Jurkat, Clone E6-1 (cell line): ENCODE data around the gene CCDC190. TPM values are rescaled to one million over a fixed set of nuclear protein-coding genes. Genes with fewer than 3 reads are reported as not detected.

Experiments
- DNase-seq: peaks from one replicate; pipeline ENCODE4 v3.0.0-alpha.2; 2011; ENCODE audit warnings: low read depth, low spot score
- H3K4me3 ChIP-seq: 2 replicates; pipeline ENCODE4 v1.5.1; 2011; ENCODE audit warnings: mild to moderate bottlenecking, low read length, control low read depth, moderate library complexity
- polyA plus RNA-seq: library from polyadenylated mRNA; unstranded; fragments of >200 nt; gene quantifications from one replicate; pipeline ENCODE4 v1.2.1, GENCODE V29; 2012; ENCODE audit warnings: missing spikeins; ENCODE audit not compliant: insufficient read length, insufficient read depth

Gene CCDC190, protein sequence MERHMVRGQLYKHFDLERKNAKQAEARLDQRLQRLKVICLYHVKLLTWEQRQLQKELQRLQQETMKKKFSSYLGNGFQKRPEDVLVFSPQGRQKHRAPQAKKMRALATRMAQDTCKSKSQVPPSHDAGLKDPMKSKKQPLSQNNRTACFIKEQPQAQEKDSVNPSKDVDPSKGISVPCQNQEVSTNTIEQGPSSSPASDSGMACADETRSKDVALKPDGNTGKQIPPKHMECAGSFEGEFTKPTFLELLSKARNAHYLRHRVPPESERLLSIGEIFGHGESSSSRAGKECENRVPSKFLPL
- polyA plus RNA-seq, result not detected

DNA sequence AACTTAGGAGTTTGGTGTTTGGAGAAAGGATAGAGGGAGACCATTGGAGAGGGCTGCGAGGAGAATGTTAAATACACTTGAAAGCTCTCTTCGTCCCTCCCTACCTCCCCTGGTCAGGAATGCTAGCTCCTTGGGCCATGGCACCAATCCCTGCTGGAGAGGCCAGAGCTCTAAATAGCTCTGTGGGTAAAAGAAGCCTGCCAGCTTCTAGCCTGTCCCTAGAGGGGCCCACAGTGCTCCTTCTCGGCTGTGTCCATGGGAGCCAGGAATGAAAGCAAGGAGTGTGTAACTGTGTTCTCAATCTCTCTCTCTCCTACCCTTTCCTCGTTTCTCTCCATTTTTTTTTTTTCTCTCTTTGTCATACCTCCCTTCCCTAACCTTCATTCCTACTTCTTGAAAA is at the start of gene CCDC190:
TSS of gene CCDC190 (minus strand) at position 75 of the 400 bp plus-strand sequence. CDS start 1,529 bp downstream, outside the sequence.
- no peak for DNase-seq
- H3K4me3 ChIP-seq, result no peak within 1 kb of the TSS

DNA sequence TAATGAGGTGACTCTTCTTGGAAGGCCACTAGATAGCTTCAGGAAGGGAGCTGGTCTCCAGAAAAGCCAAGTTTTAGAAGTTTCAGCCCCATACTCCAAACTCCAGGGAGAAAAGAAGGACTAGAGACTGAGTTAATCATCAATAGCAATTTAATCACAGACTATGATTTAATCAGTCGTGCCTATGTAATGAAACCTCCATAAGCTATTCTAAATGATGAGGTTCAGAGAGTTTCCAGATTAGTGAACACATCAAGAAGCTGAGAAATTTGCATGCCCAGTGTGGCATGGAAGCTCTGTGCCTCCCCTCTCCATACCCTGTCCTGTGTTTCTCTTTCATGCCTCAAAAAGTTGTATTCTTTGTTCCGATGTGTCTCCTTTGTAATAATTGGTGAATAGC is 49.2 kb upstream of the CCDC190 start:
- DNase-seq, result no peak
- no peak overlapping the region for H3K4me3 ChIP-seq

DNA sequence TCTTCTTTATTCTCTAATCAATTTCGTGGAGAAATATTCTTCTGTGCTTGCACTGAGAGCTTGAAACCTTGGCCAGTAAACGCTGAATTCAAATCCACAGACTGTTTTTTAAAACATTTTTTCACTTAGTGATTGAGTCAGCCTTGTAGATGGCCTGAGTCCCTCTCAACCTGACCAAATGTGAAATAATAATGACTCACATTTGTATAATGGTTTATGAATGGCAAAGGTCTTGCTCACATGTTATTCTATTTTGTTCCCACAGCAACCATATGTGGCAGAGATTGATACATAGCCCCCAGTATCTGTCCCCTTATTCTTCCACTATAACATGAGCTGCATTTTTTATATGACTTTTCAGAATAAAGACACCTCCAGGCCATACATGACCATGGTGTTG is 47.8 kb upstream of the CCDC190 start:
- no peak for DNase-seq
- no peak overlapping the region for H3K4me3 ChIP-seq

DNA sequence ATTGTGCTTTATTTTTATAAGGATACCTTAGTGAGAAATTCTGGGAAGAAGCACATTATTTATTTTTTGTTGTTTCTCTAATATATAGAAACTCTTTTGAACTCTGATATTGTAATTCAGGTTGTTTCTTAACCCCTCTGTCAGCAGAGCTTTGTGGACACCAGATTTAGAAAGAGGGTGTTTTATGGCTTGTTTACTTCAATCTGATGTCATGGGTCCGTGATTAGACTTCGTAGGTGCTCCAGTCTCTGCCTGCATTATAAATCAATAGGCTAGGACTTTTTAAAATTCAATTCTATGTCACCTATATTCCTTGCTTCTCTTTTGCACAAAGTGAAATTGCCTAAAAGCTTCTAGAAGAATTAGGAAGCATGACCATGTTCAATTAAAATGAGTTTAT is 47.3 kb upstream of the CCDC190 start:
- H3K4me3 ChIP-seq, result no peak overlapping the region
- no peak for DNase-seq

DNA sequence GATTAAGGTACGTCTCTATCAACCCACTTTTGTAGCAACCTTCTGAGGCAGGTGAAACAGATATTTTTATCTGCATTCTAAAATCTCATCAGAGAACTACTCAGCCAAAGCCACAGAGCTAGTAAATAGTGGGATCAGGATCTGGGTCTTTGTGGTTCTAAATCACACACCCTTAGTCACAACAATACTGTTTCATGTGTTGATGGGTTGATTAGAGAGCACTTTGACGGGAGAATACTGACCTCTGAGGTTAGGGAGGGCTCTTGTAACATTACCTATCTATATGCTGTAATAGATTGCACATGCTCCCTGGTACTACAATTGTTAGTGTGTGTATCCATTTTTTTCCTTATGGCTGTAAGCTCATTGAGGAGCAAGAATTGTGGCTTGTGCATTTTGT is 45.5 kb upstream of the CCDC190 start:
- no peak for DNase-seq
- H3K4me3 ChIP-seq, result no peak overlapping the region

DNA sequence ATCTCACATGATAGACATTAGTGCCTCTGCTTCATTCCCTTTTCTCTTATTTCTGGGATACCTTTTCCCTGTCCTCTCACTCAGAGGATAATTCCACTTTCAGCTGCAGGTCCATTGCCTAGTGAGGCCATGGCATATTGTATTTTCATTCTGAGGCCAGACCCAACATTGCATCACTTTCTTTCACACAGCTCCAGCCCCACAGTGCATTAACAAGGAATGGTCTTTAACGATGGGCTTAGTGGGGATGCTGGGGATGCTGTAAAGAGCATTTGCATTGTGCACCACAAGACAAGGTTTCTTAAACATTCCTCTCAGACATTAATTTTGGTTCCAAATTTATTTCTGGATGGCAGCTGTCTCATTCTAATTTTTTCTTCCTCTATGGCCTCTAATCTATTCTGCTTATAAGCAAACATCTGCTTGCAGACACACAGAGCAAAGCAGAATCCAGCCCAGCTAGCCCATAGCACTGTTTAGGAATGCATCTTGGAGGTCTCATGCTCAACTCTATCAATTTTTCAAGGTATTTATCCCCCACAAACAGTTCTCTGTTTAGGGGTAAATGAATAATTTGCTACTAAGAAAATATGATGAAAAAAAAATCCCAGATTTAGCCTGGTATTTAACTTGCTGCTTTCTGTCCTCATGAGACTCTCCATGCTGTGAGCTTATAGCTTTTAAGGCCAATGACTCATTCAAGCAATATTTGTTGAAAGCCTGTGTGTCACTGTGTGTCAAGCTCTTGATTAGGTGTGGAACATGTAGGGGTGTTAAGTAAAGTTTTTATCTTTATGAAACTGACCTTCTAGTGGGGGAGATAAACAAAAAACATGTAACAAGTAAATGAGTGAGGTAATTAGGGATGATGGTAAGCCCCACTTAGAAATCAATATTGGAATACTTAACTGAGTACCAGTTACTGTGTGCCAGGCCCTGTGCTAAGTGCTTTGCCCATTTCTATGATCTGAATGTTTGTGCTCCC is 44.5 kb upstream of the CCDC190 start:
- DNase-seq, result no peak
- no peak overlapping the region for H3K4me3 ChIP-seq

DNA sequence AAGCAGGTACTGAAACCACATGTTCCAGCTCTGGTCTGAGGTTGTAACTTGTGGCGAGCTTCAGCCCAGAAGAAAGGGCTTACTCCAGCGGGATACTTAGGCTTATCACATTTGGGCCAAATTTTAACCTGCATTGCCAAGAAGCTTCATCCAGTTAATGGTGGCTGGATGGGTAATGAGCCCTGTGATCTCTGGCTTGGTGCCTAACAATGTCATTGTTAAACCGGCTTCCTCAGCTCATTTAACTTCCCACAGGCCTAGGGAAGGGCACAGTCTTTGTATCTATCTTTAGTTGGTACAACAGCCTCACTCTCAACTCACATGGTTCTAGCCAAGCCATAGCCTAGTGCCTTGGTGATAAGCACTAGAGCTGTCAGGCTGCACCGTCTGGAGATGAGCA is 43.6 kb upstream of the CCDC190 start:
- H3K4me3 ChIP-seq, result no peak overlapping the region
- no peak for DNase-seq

DNA sequence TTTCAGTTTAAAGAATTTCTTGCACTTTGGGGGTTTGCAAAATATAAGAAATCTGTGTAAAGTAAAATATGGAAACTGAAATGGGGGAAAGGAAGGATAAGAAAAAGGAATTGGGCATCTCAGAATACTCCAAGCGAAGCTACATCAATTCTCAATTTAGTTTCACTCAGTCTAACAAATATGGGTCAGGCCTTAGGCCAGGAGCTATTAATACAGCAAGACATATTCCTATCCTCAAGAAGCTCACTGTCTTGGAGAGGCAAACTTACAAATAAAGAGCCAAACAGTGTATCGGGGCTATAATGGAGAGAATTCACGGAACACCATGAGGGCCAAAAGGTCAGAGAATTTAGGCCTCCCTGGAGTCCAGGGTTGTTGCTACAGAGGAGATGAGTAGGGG is 43.0 kb upstream of the CCDC190 start:
- H3K4me3 ChIP-seq, result no peak overlapping the region
- DNase-seq, result no peak

DNA sequence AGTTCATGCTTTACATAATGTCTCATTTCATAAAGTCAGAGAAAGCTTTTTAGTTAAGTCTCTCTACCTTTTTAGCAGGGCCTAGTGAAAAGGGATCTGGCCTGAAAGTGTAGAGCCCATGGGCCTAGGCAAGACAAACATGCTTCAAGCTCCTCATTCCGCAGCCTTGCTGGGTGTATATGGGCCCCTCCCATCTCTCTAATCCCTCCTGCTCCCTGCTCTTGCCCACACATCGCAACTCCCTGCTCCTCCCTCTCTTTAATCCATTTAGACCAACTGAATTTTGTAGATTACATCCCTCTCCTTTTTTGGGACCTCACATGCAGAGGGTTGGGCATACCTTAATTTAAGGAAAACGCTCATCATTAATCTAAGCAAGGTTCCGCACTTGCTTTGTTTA is 42.3 kb upstream of the CCDC190 start:
- no peak for DNase-seq
- H3K4me3 ChIP-seq, result no peak overlapping the region

DNA sequence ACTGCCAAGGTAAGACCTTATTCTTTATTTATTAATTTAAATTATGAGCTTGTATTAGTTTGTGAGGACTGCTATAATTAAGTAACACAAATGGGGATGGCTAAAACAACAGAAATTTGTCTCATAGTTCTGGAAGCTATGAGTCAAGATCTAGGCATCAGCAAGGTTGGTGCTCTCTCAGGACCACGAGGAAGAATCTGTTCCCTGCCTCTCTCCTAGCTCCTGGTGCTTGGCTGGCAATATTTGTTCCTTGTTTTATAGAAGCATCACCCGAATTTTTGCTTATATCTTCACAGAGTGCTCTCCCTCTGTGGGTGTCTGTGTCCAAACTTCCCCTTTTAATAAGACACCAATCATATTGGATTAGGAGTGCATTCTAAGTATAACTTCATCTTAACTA is 41.4 kb upstream of the CCDC190 start:
- no peak overlapping the region for H3K4me3 ChIP-seq
- no peak for DNase-seq

DNA sequence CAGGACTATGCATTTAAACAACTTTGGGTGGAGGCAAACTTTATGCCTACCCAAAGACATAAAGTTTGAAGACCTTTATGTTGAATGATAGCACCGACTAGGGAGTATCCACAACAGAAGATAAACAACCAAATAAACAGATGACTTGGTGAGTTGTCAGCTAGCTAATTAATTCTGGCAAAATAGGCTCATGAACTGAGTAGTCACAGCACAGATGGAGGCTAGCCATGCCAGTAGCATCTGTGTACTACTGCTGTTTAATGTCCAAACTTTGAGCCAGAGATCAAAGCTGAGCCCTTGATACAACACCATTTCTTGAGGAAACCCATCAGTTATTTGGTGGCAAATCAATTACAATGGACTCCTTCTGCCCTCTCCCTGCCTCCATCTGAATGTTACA is 40.3 kb upstream of the CCDC190 start:
- DNase-seq, result no peak

DNA sequence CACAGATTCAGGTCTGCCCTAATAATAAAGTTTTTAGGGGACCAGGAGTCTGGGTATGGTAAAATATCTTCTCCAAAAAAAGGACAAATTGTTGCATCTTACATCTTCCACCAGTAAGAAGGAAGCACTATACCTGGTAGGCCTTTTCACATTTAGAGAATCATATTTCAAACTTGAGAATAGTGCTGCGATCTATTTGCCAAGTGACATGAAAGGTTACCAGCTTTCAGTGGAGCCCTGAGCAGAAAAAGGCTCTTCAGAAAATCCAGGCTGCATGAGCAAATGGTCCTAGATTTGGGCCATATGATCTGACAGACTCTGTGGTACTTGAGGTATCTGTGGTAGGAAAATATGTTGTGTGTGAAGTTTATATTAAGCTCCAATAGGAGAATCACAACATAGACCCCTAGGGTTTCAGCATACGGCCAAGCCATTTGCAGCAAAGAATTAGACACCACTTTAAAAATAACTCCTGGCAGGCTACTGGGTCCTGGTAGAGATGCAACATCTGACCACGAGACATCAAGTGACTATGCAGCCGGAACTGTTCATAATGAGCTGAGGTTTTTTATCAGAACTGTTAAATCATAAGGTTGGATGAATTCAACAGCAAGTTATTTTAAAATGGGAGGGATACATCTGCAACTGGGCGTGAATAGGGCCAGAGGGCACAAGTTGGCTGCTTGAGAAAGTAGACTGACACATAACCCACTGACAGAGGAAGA is 38.6 kb upstream of the CCDC190 start:
- no peak for DNase-seq

More for the DNA sequence above, 40.3 kb upstream of the CCDC190 start:
- no peak overlapping the region for H3K4me3 ChIP-seq

DNA sequence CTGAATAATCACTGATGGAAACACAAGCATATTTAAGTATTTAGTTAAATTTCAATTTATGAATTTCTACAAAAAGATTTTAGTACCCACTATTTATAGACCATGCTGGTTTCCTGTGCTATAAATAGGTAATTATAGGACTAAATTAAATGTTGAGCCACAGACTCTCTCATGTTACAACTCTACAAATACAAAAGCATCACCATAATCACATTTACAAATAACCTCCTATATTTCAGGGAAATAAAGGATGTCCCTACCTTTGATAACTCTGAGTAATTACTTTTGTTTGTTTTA is 32.6 kb upstream of the CCDC190 start:
- DNase-seq, result no peak
- H3K4me3 ChIP-seq, result no peak overlapping the region

More for the DNA sequence above, 38.6 kb upstream of the CCDC190 start:
- H3K4me3 ChIP-seq, result no peak overlapping the region

DNA sequence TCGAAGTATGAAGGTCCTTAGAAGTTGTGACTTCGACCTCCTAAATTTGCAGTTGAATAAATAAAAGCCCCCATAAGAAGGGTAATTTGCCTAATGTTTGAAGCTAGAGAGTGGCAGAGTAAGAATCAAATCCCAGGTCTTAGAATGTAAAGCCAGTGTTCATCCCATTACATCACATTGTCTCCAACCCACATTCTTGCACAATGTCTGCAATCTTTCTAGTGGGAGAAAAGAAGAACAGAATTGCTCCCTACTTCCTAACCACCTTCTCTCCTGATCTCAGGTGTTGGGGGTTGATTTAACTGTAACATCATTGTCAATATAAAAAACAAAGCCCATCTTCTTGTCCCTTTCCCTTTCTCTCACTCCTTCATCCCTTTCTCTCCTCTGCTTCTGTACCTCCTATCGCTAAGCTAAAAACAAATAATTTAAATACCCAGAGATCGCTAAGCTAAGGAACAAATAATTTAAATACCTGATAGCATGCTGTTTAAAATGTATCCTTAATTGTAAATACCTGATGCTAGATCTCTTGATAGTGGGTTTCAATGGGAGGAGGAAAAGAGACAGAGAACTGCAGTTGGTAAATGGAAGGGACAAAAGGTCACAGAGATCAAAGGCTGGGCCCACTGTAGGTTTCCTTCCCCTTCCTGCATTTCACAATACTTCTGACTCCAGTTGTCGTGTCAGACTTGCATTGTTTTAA is 32.1 kb upstream of the CCDC190 start:
- no peak for DNase-seq
- H3K4me3 ChIP-seq, result no peak overlapping the region

DNA sequence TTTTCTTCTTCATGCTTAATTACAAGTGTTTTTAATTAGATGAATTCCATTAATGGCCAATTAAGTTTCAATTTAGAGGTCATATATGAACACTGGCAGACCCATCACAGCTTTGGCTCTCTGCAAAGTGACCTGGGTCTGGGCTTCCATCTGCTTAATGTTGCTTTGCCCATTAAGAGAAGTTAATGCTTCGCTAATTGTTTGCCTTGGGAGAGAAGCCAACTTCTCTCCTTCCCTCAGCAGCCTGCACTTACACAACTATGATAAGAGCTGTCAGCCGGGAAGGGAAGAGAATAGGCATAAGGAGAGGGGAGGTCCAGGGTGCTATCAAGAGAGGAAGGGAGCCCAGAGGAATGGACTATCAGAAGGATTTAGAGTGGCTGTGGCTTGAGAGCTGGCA is 29.0 kb upstream of the CCDC190 start:
- H3K4me3 ChIP-seq, result no peak overlapping the region
- no peak for DNase-seq

DNA sequence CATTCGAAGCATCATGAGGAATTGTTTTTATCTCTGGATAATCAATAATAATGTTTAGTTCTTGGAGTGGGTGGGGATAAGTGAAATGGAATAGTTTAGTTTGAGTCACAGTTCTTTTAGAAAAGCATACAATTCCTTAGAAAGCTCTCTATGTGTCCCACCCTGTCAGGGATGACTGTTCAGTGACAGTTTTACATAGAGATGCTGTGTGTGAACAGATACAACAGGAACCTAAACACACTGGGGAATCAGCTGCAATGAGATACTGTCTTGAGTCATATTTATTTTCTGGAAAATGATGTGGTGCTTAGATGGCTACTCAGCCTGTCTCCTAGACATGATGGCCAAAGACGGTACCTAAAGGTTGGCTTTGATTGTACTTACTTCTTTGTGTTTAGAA is 25.7 kb upstream of the CCDC190 start:
- no peak overlapping the region for H3K4me3 ChIP-seq
- no peak for DNase-seq

DNA sequence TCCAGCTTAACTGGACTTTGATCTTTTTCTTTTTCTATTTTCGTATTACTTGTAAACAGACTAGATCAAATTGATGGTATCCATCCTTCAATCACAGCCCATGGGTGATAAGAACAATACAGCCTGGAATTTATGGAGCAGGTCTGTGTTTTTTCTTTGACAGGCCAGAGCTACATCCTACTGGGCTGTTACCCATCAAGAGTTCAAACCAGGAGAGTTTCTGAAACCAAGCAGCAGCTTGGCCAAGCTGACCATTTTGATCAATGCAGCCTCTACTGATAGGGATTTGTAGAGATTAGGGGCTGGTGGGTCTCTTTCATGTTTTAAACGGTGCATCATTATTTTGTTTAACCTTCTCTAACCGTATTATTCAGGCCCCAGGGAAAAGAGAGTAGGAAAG is 24.3 kb upstream of the CCDC190 start:
- no peak for DNase-seq
- no peak overlapping the region for H3K4me3 ChIP-seq

DNA sequence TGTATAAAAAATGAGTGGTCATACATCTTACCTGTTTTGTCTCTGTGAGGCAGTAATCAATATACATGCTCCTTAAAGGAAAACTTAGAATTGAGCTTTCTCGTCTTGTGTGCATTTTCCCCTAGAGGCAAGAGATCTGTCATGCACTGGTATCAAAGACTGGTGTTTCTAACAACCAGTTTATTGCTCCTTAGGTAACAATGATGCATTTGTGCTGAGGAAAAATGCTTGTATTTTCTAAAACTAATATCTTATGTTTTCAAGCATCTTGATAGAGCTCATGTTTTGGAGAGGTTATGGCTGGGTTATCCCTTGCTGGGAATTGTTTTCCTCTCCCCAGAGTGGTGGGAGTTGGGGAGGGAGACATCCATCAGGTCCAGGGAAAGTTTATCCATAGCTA is 23.9 kb upstream of the CCDC190 start:
- H3K4me3 ChIP-seq, result no peak overlapping the region
- no peak for DNase-seq

DNA sequence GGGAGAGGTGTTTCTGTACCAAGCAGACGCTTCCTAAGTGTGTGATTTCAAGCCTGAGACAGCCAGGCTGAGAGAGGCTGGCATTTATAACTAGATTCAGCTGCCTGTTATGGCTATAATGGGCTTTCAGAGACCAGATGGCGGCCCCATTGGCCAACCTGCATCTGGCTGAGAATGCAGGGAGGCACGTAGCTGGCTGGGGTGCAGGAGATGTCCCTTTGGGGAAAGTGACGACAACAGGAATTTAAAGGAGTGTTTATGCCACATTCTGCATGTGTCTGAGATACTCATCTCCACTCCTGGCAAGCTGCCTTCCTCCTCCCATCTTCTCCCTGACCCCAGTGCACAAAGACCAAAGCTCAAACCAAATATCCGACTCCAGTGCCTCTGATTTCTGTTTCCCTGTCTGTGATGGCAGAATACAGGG is 21.3 kb upstream of the CCDC190 start:
- no peak for DNase-seq
- no peak overlapping the region for H3K4me3 ChIP-seq
